ENCODE data around the gene FIBCD1.

DNA sequence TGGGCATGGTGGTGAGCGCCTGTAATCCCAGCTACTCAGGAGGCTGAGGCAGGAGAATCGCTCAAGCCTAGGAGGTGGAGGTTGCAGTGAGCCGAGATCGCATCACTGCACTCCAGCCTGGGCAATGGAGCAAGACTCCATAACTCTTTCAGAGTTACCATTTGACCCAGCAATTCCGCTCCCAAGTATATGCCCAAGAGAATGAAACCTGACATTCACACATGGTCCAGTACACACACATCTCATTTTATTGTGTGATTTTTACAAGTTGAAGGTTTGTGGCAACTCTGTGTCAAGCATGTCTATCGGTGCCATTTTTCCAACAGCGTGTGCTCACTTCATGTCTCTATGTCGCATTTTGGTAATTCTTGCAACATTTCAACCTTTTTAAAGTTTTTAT is 24.9 kb upstream of the FIBCD1 start:
- no peak for TF ChIP-seq BCL11A (IDR thresholded peaks at IDR 0.05; ENCODE audit: low read depth in 2 of 2, low read length in 2 of 2)
- TF ChIP-seq RAD21 (IDR thresholded peaks at IDR 0.05 in 1 of 2, conservative IDR thresholded peaks at IDR 0.05 in 1 of 2; ENCODE audit: low read depth in 2 of 2, low read length in 2 of 2), result no peak
- no peak for TF ChIP-seq ATF2 (IDR thresholded peaks at IDR 0.05; ENCODE audit: low read length)
- TF ChIP-seq CTCF (IDR thresholded peaks at IDR 0.05; ENCODE audit: control extremely low read depth in 1 of 3, insufficient read depth in 1 of 3, low read depth in 1 of 3, low read length in 3 of 3), result no peak
- no peak for TF ChIP-seq EZH2 (IDR thresholded peaks at IDR 0.05; ENCODE audit: low read depth, low read length, severe bottlenecking)
- no peak for TF ChIP-seq POLR2A (IDR thresholded peaks at IDR 0.05; ENCODE audit: control extremely low read depth in 1 of 2, low read depth in 2 of 2, low read length in 2 of 2)
- TF ChIP-seq YY1 (IDR thresholded peaks at IDR 0.05; ENCODE audit: low read depth, low read length), result no peak
